Mucosa of descending colon (tissue), 3 donors: Measurements from ENCODE around the gene GALNT12. TPM values are rescaled to one million over a fixed set of nuclear protein-coding genes. Genes with fewer than 3 reads are reported as not detected.

Experiments
- ATAC-seq: fragments of 200-7000 bp; cut with Tn5 transposase; one replicate; pipeline ENCODE4 v1.9.1; 2020; ENCODE audit warnings: mild to moderate bottlenecking, moderate library complexity
- DNase-seq, 3 donors: peaks; one replicate each; pipeline ENCODE4 v3.0.0-alpha.2; 2020
- H3K36me3 ChIP-seq: fragments of 200-600 bp; one replicate; pipeline ENCODE4 v1.8.0; 2021; ENCODE audit warnings: low read depth, mild to moderate bottlenecking
- H3K4me1 ChIP-seq: fragments of 200-600 bp; one replicate; pipeline ENCODE4 v1.8.0; 2021; ENCODE audit warnings: low read depth, mild to moderate bottlenecking
- H3K4me3 ChIP-seq: fragments of 200-600 bp; one replicate; pipeline ENCODE4 v1.8.0; 2021; ENCODE audit warnings: mild to moderate bottlenecking
- H3K9me3 ChIP-seq: fragments of 200-600 bp; one replicate; pipeline ENCODE4 v1.8.0; 2021; ENCODE audit warnings: mild to moderate bottlenecking
- intact Hi-C, 2 donors: fragments of 100-400 bp; cut with DNase I in 1 of 2; cut with micrococcal nuclease in 1 of 2; formaldehyde crosslinking; loops; one replicate each; pipeline versions ENCODE4 v1.11.0 to v1.11.1; 2022; cut with DNase I, micrococcal nuclease
- total RNA-seq, 3 donors: library from RNA; stranded (reverse); fragmentation: NEBNext Ultra II Directional in 2 of 3; extraction: Animal tissue kit (Norgen Biotek cat#: 25700) in 2 of 3; gene quantifications; one replicate each; pipeline versions ENCODE4 v1.2.1 to v1.2.4, GENCODE V29; 2021 to 2023
- TF ChIP-seq, protein P1 (sequence below): fragments of 200-600 bp; IDR thresholded peaks from one replicate; pipeline ENCODE4 v1.8.0; 2022; ENCODE audit warnings: antibody characterized with exemption, mild to moderate bottlenecking
- donor health status: DM: no; HTN: no; CAD: no; lungs with moderate emphysema.
- donor health status: DM: no; HTN: no; CAD: no.
- donor health status: DM: no; HTN: yes; CAD: no.

GALNT12 gene
- total RNA-seq, 3 donors from 2014 or later: 54.6 to 139 (median 121) TPM

DNA sequence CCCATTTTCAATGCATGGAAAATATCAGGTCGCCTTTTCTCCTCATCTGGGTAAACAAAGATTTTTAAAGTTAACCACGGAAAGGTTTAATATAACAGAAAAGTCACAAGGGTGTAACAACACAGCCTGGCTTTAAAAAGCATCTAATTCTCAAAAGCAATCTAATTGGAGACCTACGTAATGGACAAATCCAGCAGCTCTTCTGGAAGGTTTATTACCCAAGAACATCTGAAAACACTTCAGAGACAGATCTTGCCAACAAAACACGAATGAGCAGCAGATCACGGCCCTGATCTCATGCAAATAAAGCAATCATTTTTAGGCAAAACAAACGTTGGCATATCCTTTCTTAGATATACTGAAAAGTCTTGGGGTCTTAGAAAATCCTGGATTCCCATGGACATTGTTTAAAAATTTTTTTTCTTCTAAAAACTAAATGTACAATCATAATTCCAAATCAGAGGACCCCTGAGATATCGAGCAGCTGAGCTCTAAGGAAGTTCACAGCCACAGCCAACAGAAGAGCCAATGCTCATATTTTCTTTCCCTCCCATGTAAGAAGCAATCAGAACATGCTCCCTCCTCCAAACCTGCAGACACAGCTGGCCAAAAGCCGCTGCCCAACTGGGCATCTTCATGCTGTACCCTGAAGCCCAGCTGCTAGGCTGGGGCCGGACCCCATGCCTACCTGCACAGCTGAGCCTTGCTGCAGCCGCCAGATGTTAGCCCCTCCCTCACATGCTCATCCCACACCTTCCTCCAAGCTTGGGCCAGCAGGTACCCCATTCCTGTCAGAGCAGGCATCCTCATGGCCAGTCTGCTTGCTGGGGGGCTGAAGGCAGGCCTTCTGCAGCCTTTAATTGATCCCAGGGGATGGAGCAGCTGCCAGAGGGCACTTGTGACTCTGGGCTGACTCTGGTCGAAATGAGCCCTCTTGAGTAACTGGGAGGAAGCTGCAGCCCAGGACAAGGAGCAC lies 22.4 kb upstream of the GALNT12 start:
- intact Hi-C loops: no loop called here
- no peaks in the 10 kb centered on the region for H3K4me1 ChIP-seq
- no peak overlapping the region for H3K4me3 ChIP-seq
- ATAC-seq: no peak
- TF ChIP-seq, protein P1, sequence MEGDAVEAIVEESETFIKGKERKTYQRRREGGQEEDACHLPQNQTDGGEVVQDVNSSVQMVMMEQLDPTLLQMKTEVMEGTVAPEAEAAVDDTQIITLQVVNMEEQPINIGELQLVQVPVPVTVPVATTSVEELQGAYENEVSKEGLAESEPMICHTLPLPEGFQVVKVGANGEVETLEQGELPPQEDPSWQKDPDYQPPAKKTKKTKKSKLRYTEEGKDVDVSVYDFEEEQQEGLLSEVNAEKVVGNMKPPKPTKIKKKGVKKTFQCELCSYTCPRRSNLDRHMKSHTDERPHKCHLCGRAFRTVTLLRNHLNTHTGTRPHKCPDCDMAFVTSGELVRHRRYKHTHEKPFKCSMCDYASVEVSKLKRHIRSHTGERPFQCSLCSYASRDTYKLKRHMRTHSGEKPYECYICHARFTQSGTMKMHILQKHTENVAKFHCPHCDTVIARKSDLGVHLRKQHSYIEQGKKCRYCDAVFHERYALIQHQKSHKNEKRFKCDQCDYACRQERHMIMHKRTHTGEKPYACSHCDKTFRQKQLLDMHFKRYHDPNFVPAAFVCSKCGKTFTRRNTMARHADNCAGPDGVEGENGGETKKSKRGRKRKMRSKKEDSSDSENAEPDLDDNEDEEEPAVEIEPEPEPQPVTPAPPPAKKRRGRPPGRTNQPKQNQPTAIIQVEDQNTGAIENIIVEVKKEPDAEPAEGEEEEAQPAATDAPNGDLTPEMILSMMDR: no peak
- H3K36me3 ChIP-seq: no peaks in the 10 kb centered on the region
- no peaks in the 10 kb centered on the region for H3K9me3 ChIP-seq
- no peak for DNase-seq

DNA sequence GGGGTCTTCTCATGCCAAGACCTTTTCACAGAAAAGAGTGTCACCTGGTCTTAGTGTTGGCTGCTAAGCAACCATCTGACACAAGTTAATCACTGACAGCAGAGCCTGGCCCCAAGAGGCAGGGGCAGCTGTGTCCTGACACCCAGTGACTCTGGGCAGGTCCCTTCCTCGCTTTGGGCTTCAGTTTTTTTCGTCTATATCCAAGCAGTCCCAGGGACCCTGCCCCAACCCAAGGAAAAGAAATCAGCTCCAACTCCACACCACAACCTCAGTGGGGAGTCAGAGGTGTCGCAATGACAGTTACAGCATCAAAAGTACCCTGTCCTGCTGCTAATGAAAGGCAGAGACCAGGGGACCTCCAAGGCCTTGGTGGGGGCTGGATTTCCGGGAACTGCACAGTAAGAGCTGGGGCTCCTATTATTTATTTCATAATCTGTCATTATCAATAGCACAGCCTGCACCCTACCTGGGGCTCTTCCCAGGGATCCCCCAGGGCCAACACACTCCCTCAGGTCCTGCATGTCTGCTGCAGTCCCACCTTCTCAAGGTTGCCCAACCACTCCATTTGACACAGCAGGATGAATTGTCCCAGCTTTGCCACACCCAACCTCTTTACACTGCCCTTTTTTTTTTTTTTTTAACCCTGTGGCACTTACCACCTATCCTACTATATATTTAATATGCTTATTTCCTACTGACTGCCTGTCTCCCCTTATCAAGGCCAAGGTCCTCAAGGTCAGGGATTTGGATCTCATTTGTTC lies 20.5 kb upstream of the GALNT12 start:
- DNase-seq (no peak), ATAC-seq (peak; percentile 55)
- Histone ChIP-seq H3K4me3 (no peak overlapping the region), H3K9me3 (no peaks in the 10 kb centered on the region), H3K4me1 (peaks cover 6% of the 10 kb centered on the region), H3K36me3 (no peaks in the 10 kb centered on the region)
- TF ChIP-seq, protein P1: no peak
- intact Hi-C loops: no loop called here

DNA sequence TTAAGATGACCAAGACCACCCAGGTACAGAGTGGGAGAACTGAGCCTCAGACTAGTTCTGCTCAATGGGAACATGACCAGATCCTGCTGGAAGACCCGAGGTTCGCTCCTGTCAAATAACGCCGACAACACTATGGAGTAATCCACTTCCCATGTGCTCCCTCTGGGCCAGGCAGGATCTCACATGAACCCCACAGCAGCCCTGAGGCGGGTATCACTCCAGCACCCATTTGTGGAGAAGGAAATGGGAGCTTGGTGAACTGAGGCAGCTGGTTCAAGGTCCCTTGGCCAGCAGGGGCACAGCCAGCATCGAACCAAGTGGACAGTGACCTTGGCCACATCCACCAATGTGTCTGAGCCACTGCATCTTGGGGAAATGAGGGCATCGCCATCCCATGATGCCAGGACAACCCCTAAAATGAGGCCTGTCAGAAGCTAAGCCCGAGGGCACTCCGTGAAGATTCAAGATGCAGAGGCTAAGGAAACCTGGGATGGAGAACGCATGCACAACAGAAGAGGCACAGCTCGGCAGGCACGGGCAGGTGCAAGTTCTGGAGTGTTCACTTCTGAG lies 19.6 kb upstream of the GALNT12 start:
- ATAC-seq (no peak), DNase-seq (no peak)
- H3K4me3 ChIP-seq: no peak overlapping the region
- no peaks in the 10 kb centered on the region for H3K9me3 ChIP-seq
- TF ChIP-seq, protein P1: no peak
- no peaks in the 10 kb centered on the region for H3K36me3 ChIP-seq
- H3K4me1 ChIP-seq: peaks cover 6% of the 10 kb centered on the region
- intact Hi-C loops: no loop called here

DNA sequence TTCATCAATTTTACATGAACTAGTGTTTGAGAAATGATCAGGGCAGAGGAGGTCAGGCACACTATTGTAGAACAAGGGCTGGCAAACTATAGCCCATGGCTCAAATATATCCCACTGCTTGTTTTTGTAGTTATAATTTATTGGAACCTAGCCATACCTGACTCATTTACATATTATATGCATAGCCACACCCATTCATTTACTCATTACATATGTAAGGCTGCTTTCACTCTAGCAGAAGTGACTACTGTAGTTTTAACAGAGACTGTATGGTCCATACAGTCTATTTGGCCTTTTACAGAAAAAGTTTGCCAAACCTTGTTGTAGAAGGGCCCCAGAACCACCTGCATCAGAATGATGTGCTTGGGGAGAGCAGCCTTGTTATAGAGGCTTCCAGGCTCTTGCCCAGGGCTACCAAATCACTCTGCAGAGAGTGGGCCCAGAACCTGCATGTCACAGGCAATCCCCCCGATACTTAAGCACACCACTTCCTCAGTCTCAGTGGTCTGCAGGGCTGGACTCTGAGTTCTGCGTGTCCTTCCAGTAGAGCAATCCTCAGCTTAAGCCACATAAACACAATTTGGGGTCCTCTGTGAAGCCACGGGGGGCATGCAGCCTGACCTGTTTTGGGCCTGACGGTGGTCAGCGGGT lies 17.9 kb upstream of the GALNT12 start:
- intact Hi-C loops: no loop called here
- no peaks in the 10 kb centered on the region for H3K36me3 ChIP-seq
- H3K9me3 ChIP-seq: no peaks in the 10 kb centered on the region
- ATAC-seq: no peak
- TF ChIP-seq, protein P1: no peak
- H3K4me3 ChIP-seq: no peak overlapping the region
- DNase-seq: no peak
- H3K4me1 ChIP-seq: peaks cover 7% of the 10 kb centered on the region

DNA sequence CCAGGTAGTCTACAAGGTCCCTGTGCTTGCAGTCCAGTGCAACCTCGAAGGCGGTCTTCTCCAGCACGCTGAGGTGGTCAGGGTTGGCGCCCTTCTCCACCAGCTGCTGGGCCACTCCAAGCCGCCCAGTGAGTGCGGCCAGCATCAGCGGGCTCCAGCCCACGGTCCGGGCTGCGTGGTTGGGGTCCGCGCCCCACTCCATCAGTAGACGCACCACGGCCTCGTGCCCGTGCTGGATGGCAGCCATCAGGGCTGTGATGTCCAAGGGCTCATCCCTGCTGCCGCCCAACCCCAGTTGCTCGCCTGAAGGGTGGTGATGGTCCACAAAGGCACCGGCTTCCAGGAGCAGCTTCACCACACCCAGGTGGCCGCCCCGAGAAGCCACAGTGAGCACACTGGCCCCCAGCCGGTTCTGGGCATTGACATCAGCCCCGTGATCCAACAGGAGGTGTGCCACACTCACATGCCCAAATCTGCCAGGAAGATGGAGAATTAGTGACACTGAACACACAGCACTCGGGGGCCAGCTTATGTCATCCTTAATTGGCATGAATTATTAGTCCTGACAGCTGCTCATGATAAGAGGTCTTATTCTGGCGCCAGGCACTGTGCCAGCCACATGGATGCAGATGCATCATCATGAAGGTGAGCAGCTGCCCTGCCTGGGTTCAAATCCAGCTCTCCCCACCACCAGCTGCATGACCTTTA lies 17.2 kb upstream of the GALNT12 start:
- peaks cover 14% of the 10 kb centered on the region for H3K4me1 ChIP-seq
- TF ChIP-seq, protein P1: no peak
- ATAC-seq: no peak
- H3K9me3 ChIP-seq: no peaks in the 10 kb centered on the region
- intact Hi-C loops: no loop called here
- no peak overlapping the region for H3K4me3 ChIP-seq
- no peak for DNase-seq
- H3K36me3 ChIP-seq: no peaks in the 10 kb centered on the region
